HEK293T (cell line): Measurements from ENCODE around the gene CORO2B.

Experiments
- CTCF ChIA-PET: fragments of 350-600 bp; formaldehyde crosslinking; extraction: SDS; loops from one replicate; lab custom pipeline; 2021; ENCODE audit warnings: antibody characterized with exemption, inconsistent platforms; lab: Yijun Ruan, JAX
- POLR2A ChIA-PET: fragments of 350-600 bp; formaldehyde crosslinking; extraction: SDS; loops from one replicate; lab custom pipeline; 2020; ENCODE audit warnings: antibody characterized with exemption, inconsistent platforms; lab: Yijun Ruan, JAX
- DNase-seq: peaks from one replicate; pipeline ENCODE4 v3.0.0; 2012; ENCODE audit warnings: mixed read lengths; ENCODE audit errors: extremely low spot score
- ARNT ChIP-seq: fragments of 450-650 bp; IDR thresholded peaks from 2 replicates; pipeline ENCODE4 v1.6.1; 2017; ENCODE audit warnings: mild to moderate bottlenecking
- BHLHE40 ChIP-seq: fragments of 450-650 bp; IDR thresholded peaks from 2 replicates; pipeline ENCODE4 v1.6.1; 2016; ENCODE audit warnings: mild to moderate bottlenecking, moderate library complexity, borderline replicate concordance
- CTBP1 ChIP-seq: fragments of 450-650 bp; IDR thresholded peaks from 2 replicates; pipeline ENCODE4 v1.6.1; 2016; ENCODE audit warnings: borderline replicate concordance
- ELF4 ChIP-seq: fragments of 450-650 bp; IDR thresholded peaks from 2 replicates; pipeline ENCODE4 v1.6.1; 2017; ENCODE audit warnings: antibody characterized with exemption
- FOXA1 ChIP-seq: fragments of 450-650 bp; IDR thresholded peaks from 2 replicates; pipeline ENCODE4 v1.6.1; 2016; ENCODE audit warnings: mild to moderate bottlenecking
- FOXK2 ChIP-seq: fragments of 450-650 bp; IDR thresholded peaks from 2 replicates; pipeline ENCODE4 v1.6.1; 2016; ENCODE audit warnings: mild to moderate bottlenecking
- FOXM1 ChIP-seq: fragments of 450-650 bp; IDR thresholded peaks from 2 replicates; pipeline ENCODE4 v1.6.1; 2017; ENCODE audit warnings: mild to moderate bottlenecking, borderline replicate concordance
- HDGF ChIP-seq: fragments of 450-650 bp; IDR thresholded peaks from 2 replicates; pipeline ENCODE4 v1.6.1; 2017; ENCODE audit warnings: antibody characterized with exemption, borderline replicate concordance
- L3MBTL2 ChIP-seq: fragments of 450-650 bp; conservative IDR thresholded peaks from 2 replicates; pipeline ENCODE4 v1.6.1; 2016; ENCODE audit warnings: mild to moderate bottlenecking
- LEF1 ChIP-seq: fragments of 450-650 bp; IDR thresholded peaks from 2 replicates; pipeline ENCODE4 v1.6.1; 2017; ENCODE audit warnings: mild to moderate bottlenecking, borderline replicate concordance
- NFRKB ChIP-seq: fragments of 450-650 bp; IDR thresholded peaks from 2 replicates; pipeline ENCODE4 v1.6.1; 2016; ENCODE audit warnings: mild to moderate bottlenecking, moderate library complexity
- PKNOX1 ChIP-seq: fragments of 450-650 bp; IDR thresholded peaks from 2 replicates; pipeline ENCODE4 v1.6.1; 2016
- SP1 ChIP-seq: fragments of 450-650 bp; IDR thresholded peaks from 2 replicates; pipeline ENCODE4 v1.6.1; 2017
- SUZ12 ChIP-seq: fragments of 450-650 bp; IDR thresholded peaks from 2 replicates; pipeline ENCODE4 v1.6.1; 2016; ENCODE audit warnings: mild to moderate bottlenecking
- TARDBP ChIP-seq: fragments of 450-650 bp; IDR thresholded peaks from 2 replicates; pipeline ENCODE4 v1.6.1; 2016
- ZNF384 ChIP-seq: fragments of 450-650 bp; IDR thresholded peaks from 2 replicates; pipeline ENCODE4 v1.6.1; 2016

Gene CORO2B

GRCh38 chr15:68625853-68626252 lies 47.1 kb downstream of the CORO2B start:
- TF ChIP-seq NFRKB (no peak), TARDBP (no peak), HDGF (no peak), SUZ12 (no peak), L3MBTL2 (no peak), FOXM1 (no peak)
- ChIA-PET CTCF (no interaction called here), POLR2A (no interaction called here)
- no peak for DNase-seq

GRCh38 chr15:68626283-68626682 lies 47.5 kb downstream of the CORO2B start:
- no peak for TF ChIP-seq TARDBP
- no peak for TF ChIP-seq LEF1
- no peak for TF ChIP-seq ZNF384
- TF ChIP-seq FOXK2 = no peak
- TF ChIP-seq L3MBTL2 = no peak
- no peak for TF ChIP-seq HDGF
- POLR2A ChIA-PET = no interaction called here
- no peak for DNase-seq
- CTCF ChIA-PET = no interaction called here

GRCh38 chr15:68626739-68627138 lies 47.9 kb downstream of the CORO2B start:
- ChIA-PET POLR2A (no interaction called here), CTCF (no interaction called here)
- TF ChIP-seq PKNOX1 (no peak), ELF4 (no peak), HDGF (no peak), FOXK2 (no peak), SUZ12 (no peak), CTBP1 (no peak), SP1 (no peak)
- DNase-seq = no peak

- no peak for TF ChIP-seq NFRKB
- ChIA-PET CTCF (no interaction called here), POLR2A (no interaction called here)
- DNase-seq = no peak
These were observed 48.7 kb downstream of the CORO2B start for GRCh38 chr15:68627476-68627875.

GRCh38 chr15:68627995-68628394 lies 49.2 kb downstream of the CORO2B start:
- CTCF ChIA-PET = no interaction called here
- POLR2A ChIA-PET = no interaction called here
- no peak for DNase-seq

GRCh38 chr15:68629519-68630210 lies 50.9 kb downstream of the CORO2B start:
- ChIA-PET CTCF (no interaction called here), POLR2A (no interaction called here)
- TF ChIP-seq FOXA1 = no peak
- TF ChIP-seq HDGF = no peak
- no peak for TF ChIP-seq SP1
- TF ChIP-seq ZNF384 = no peak
- TF ChIP-seq NFRKB = no peak
- DNase-seq = no peak

More at GRCh38 chr15:68627995-68628394, 49.2 kb downstream of the CORO2B start:
- TF ChIP-seq BHLHE40 (no peak), LEF1 (no peak)

GRCh38 chr15:68630211-68630555 lies 51.4 kb downstream of the CORO2B start:
- POLR2A ChIA-PET = no interaction called here

GRCh38 chr15:68630836-68631235 lies 52.0 kb downstream of the CORO2B start:
- TF ChIP-seq ARNT = no peak
- DNase-seq = no peak
- POLR2A ChIA-PET = interaction anchor here (0.7 kb wide), 1 partner anchor 21 kb away, joined by 3 read pairs; no protein-coding TSS in a partner anchor
- CTCF ChIA-PET = no interaction called here

More at GRCh38 chr15:68630211-68630555, 51.4 kb downstream of the CORO2B start:
- no peak for DNase-seq
- CTCF ChIA-PET = no interaction called here
- no peak for TF ChIP-seq SUZ12
- TF ChIP-seq L3MBTL2 = no peak
- TF ChIP-seq FOXM1 = no peak
- no peak for TF ChIP-seq PKNOX1
- TF ChIP-seq BHLHE40 = no peak
- no peak for TF ChIP-seq ARNT
- TF ChIP-seq ZNF384 = no peak
- TF ChIP-seq LEF1 = no peak

GRCh38 chr15:68631601-68632051 lies 52.8 kb downstream of the CORO2B start:
- no peak for TF ChIP-seq SP1
- TF ChIP-seq ELF4 = no peak
- no peak for TF ChIP-seq CTBP1
- TF ChIP-seq FOXK2 = no peak
- CTCF ChIA-PET = interaction anchor here (0.5 kb wide), 1 partner anchor 1924 kb away, joined by 4 read pairs; no protein-coding TSS in a partner anchor
- no peak for DNase-seq
- POLR2A ChIA-PET = interaction anchor here (0.7 kb wide), 1 partner anchor 22 kb away, joined by 3 read pairs; no protein-coding TSS in a partner anchor
